Hepatocyte (in vitro differentiated cells): ENCODE results near the gene GMEB2. TPM values are rescaled to one million over a fixed set of nuclear protein-coding genes. Genes with fewer than 3 reads are reported as not detected.
"Not testable (repeated sequence)": the region's sequence is repeated elsewhere in the genome, so short reads cannot be mapped to it uniquely, and the experiment has no call there.

Experiments
- DNase-seq: peaks from one replicate; pipeline ENCODE4 v3.0.0-alpha.2; 2016; ENCODE audit warnings: low spot score
- H2AFZ ChIP-seq: fragments of 200-600 bp; sonication (generic); 2 replicates; pipeline ENCODE4 v1.6.0; 2016; ENCODE audit warnings: antibody characterized with exemption, mild to moderate bottlenecking
- H3K27ac ChIP-seq: fragments of 200-600 bp; sonication (generic); 2 replicates; pipeline ENCODE4 v1.5.1; 2016; ENCODE audit warnings: mild to moderate bottlenecking
- H3K27me3 ChIP-seq: fragments of 200-600 bp; sonication (generic); 2 replicates; pipeline ENCODE4 v1.6.1; 2016
- H3K36me3 ChIP-seq: fragments of 200-600 bp; sonication (generic); replicated peaks from 2 replicates; pipeline ENCODE4 v1.5.1; 2016; ENCODE audit warnings: low read depth; ENCODE audit not compliant: insufficient read depth
- H3K4me1 ChIP-seq: fragments of 200-600 bp; sonication (generic); 2 replicates; pipeline ENCODE4 v1.5.1; 2016; ENCODE audit warnings: mild to moderate bottlenecking, moderate library complexity; ENCODE audit not compliant: insufficient read depth
- H3K4me2 ChIP-seq: fragments of 200-600 bp; sonication (generic); 2 replicates; pipeline ENCODE4 v1.6.0; 2016
- H3K4me3 ChIP-seq: fragments of 200-600 bp; sonication (generic); 2 replicates; pipeline ENCODE4 v1.5.1; 2016; ENCODE audit warnings: mild to moderate bottlenecking
- H3K79me2 ChIP-seq: fragments of 200-600 bp; sonication (generic); 2 replicates; pipeline ENCODE4 v1.6.0; 2017; ENCODE audit warnings: mild to moderate bottlenecking
- H3K9me2 ChIP-seq: fragments of 200-600 bp; sonication (generic); replicated peaks from 2 replicates; pipeline ENCODE4 v1.6.0; 2017; ENCODE audit warnings: mild to moderate bottlenecking; ENCODE audit not compliant: insufficient read depth
- H3K9me3 ChIP-seq: fragments of 200-600 bp; sonication (generic); 2 replicates; pipeline ENCODE4 v1.5.1; 2016; ENCODE audit warnings: low read depth, mild to moderate bottlenecking
- H4K20me1 ChIP-seq: fragments of 200-600 bp; sonication (generic); 2 replicates; pipeline ENCODE4 v1.6.0; 2016; ENCODE audit warnings: mild to moderate bottlenecking; ENCODE audit not compliant: insufficient read depth, poor library complexity, severe bottlenecking
- EZH2 ChIP-seq: fragments of 200-600 bp; sonication (generic); IDR thresholded peaks from 2 replicates; pipeline ENCODE4 v1.6.1; 2016; ENCODE audit warnings: antibody characterized with exemption, mild to moderate bottlenecking, borderline replicate concordance
- EZH2phosphoT487 ChIP-seq: fragments of 200-600 bp; sonication (generic); IDR thresholded peaks from one replicate; pipeline ENCODE4 v1.6.1; 2018; ENCODE audit warnings: antibody characterized with exemption, mild to moderate bottlenecking, low read depth, moderate library complexity; ENCODE audit not compliant: unreplicated experiment, severe bottlenecking
- WGBS: methylation state at CpG from one replicate; pipeline ENCODE4 v1.1.6; 2016; ENCODE audit warnings: low lambda C conversion rate; ENCODE audit errors: missing lambda C conversion rate; 5-methylcytosine and 5-hydroxymethylcytosine counted together
- polyA plus RNA-seq: library from polyadenylated mRNA; unstranded; fragments of >200 nt; fragmentation: Nextera tagmentation; extraction: Ambion mirVana; gene quantifications from 2 replicates; pipeline ENCODE4 v1.2.1, GENCODE V29; 2016
- total RNA-seq: library from RNA; depleted of rRNA; stranded (reverse); fragments of >200 nt; gene quantifications from 2 replicates; pipeline ENCODE4 v1.2.3, GENCODE V29; 2014
- TF ChIP-seq, protein P1 (sequence below): fragments of 200-600 bp; sonication (generic); IDR thresholded peaks from 2 replicates; pipeline ENCODE4 v1.5.1; 2016; ENCODE audit warnings: antibody characterized with exemption, mild to moderate bottlenecking; ENCODE audit not compliant: poor library complexity

The GMEB2 gene
- total and polyA plus RNA-seq, 2 experiments from 2014 or later: 8.7 to 10.7 TPM

DNA sequence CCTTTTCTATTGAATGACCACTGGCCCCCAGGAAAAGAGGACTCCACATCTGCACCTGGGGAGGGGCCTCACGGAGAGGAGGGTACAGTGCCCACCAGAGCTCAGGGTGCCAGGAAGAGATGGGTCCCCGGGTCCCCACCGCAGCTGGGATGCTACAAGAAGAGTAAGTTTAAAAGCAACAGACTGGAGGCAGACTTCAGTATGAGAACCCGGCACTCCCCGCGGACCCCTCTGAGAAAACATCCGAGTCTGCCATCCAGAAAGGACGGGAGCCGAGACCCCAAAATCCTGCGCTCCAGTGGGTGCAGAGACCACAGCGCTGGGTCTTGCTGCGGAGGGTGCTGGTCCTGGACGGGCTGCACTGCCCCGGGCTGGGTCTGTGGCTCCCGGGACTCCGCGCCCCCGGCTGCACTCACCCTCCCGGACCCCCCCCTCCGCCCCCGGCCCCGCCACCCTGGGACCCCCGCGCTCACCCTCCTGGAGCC is 53.2 kb downstream of the GMEB2 start:
- Histone ChIP-seq H3K79me2 (peaks cover 6% of the 10 kb centered on the region), H3K36me3 (no peaks in the 10 kb centered on the region), H4K20me1 (no peaks in the 10 kb centered on the region), H2AFZ (peak overlapping the region; percentile 58), H3K27me3 (no peaks in the 10 kb centered on the region), H3K9me2 (no peaks in the 10 kb centered on the region), H3K4me2 (peak overlapping the region; percentile 94), H3K4me3 (peak overlapping the region; percentile 85), H3K9me3 (no peaks in the 10 kb centered on the region), H3K27ac (peak overlapping the region; percentile 37), H3K4me1 (peaks cover 14% of the 10 kb centered on the region)
- TF ChIP-seq, protein P1, sequence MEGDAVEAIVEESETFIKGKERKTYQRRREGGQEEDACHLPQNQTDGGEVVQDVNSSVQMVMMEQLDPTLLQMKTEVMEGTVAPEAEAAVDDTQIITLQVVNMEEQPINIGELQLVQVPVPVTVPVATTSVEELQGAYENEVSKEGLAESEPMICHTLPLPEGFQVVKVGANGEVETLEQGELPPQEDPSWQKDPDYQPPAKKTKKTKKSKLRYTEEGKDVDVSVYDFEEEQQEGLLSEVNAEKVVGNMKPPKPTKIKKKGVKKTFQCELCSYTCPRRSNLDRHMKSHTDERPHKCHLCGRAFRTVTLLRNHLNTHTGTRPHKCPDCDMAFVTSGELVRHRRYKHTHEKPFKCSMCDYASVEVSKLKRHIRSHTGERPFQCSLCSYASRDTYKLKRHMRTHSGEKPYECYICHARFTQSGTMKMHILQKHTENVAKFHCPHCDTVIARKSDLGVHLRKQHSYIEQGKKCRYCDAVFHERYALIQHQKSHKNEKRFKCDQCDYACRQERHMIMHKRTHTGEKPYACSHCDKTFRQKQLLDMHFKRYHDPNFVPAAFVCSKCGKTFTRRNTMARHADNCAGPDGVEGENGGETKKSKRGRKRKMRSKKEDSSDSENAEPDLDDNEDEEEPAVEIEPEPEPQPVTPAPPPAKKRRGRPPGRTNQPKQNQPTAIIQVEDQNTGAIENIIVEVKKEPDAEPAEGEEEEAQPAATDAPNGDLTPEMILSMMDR: no peak
- TF ChIP-seq EZH2 (no peak), EZH2phosphoT487 (no peak)
- WGBS: 13% methylated on average over 12 of the region's 24 CpGs
- DNase-seq: no peak

DNA sequence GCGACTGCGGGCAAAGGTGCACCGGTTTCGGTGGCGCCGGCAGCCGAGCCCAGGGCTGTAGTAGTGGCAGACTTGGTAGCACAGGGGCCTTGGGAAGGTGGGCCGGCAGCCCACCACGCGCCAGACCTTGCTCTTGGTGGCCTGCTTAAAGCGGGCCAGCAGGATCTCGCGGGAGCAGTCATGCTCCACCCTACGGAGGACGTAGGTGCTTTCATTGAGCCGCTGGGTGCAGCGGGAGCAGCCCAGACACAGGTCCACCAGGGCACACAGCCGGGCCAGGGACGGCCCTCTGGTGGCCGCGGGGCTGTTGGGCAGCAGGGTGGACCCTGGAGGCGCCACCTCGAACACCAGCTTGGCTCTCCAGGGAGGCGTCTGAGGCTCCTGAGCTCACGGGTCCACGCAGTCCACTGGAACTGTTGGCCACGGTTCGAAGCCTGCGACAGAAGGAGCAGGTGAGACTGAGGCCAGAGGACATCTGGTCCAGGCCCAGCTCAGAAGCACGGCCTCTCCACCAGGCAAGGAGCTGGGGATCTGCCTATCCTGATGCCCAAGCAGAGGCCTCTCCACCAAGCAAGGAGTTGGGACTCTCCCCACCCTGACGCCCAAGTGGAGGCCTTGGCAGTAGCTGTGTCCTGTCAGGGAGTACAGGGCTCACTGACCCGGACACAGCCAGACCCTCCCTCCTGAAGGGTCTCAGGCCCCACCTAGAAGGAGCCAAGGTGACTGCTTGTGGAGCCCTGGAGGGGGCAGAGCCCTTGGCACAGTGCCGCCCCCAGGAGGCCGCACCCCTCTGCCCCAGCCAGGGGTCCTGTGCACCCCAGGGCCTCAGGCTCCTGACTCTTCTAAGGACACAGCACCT is 53.9 kb downstream of the GMEB2 start:
- H3K27ac ChIP-seq: no peak overlapping the region
- H3K9me2 ChIP-seq: no peaks in the 10 kb centered on the region
- no peaks in the 10 kb centered on the region for H4K20me1 ChIP-seq
- peaks cover 6% of the 10 kb centered on the region for H3K79me2 ChIP-seq
- H3K4me1 ChIP-seq: peaks cover 14% of the 10 kb centered on the region
- no peak for DNase-seq
- peak overlapping the region; percentile 58 for H2AFZ ChIP-seq
- no peak for TF ChIP-seq EZH2phosphoT487
- TF ChIP-seq, protein P1: peak; percentile 4
- TF ChIP-seq EZH2: no peak
- peak overlapping the region; percentile 94 for H3K4me2 ChIP-seq
- H3K27me3 ChIP-seq: no peaks in the 10 kb centered on the region
- WGBS: 92% methylated on average over 32 of the region's 34 CpGs
- no peaks in the 10 kb centered on the region for H3K36me3 ChIP-seq
- peak overlapping the region; percentile 85 for H3K4me3 ChIP-seq
- no peaks in the 10 kb centered on the region for H3K9me3 ChIP-seq

DNA sequence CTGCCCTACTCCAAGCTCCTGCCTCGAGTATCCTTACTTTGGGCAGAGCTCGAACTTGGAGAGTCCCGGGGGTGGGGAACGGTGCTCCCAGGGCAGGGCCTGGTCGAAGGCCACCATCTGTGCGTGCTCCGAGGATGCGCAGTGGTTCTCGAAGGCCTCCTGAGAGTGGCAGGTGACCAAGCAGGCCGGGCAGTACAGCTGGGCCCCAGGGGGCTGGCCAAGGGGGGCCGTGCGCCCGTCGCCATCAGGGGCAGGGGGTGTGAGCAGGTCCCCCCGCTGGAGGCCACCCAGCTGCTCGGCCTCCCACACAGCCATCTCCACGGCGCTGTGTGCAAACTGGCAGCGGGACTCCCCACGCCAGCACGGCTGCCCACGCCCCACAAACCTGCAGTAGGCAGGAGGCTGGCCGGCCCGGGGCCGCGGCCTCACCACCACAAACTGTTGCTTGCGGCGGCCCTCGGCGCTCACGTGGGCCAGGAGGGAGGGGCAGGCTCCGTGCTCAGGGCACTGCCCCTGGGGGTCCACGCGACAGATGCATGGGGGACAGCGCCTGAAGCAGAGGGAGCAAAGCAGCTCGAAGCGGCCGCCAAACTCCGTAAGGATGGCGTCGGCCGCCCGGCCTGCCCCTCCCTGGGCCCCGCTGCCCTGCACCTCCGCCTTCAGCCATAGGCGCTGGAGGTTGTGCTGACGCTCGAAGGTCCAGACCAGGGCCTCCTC is 54.7 kb downstream of the GMEB2 start:
- no peaks in the 10 kb centered on the region for H3K9me2 ChIP-seq
- no peak overlapping the region for H3K4me2 ChIP-seq
- H3K79me2 ChIP-seq: peaks cover 6% of the 10 kb centered on the region
- no peaks in the 10 kb centered on the region for H3K36me3 ChIP-seq
- H3K27ac ChIP-seq: no peak overlapping the region
- DNase-seq: no peak
- 97% methylated on average over 39 of the region's 48 CpGs for WGBS
- peaks cover 14% of the 10 kb centered on the region for H3K4me1 ChIP-seq
- H4K20me1 ChIP-seq: no peaks in the 10 kb centered on the region
- H3K4me3 ChIP-seq: no peak overlapping the region
- H3K27me3 ChIP-seq: no peaks in the 10 kb centered on the region
- no peaks in the 10 kb centered on the region for H3K9me3 ChIP-seq
- H2AFZ ChIP-seq: no peak overlapping the region
- no peak for TF ChIP-seq EZH2
- TF ChIP-seq, protein P1: no peak
- TF ChIP-seq EZH2phosphoT487: no peak

DNA sequence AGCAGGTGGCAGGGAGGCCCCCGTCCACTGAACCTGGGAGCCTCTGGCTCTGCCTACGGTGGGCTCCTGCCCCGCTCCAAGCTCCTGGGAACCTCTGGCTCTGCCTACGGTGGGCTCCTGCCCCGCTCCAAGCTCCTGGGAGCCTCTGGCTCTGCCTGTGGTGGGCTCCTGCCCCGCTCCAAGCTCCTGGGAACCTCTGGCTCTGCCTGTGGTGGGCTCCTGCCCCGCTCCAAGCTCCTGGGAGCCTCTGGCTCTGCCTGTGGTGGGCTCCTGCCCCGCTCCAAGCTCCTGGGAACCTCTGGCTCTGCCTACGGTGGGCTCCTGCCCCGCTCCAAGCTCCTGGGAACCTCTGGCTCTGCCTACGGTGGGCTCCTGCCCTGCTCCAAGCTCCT is 55.8 kb downstream of the GMEB2 start:
- H2AFZ ChIP-seq, H3K79me2 ChIP-seq, DNase-seq, H4K20me1 ChIP-seq, H3K9me3 ChIP-seq, H3K27me3 ChIP-seq, H3K36me3 ChIP-seq, H3K27ac ChIP-seq, H3K9me2 ChIP-seq, H3K4me2 ChIP-seq, H3K4me3 ChIP-seq: not testable (repeated sequence)
- 67% methylated on average over 8 of the region's 11 CpGs for WGBS
- peaks cover 14% of the 10 kb centered on the region for H3K4me1 ChIP-seq
